Left lobe of liver (tissue), 2 donors: ENCODE measurements around the gene GALNT17. TPM values are rescaled to one million over a fixed set of nuclear protein-coding genes. Genes with fewer than 3 reads are reported as not detected.

Source experiments
- ATAC-seq: fragments of 200-7000 bp; cut with Tn5 transposase; one replicate; pipeline ENCODE4 v1.9.1; 2020; ENCODE audit warnings: mild to moderate bottlenecking, moderate library complexity
- DNase-seq: peaks from one replicate; pipeline ENCODE4 v3.0.0-alpha.2; 2020; ENCODE audit warnings: low spot score
- total RNA-seq: library from RNA; stranded (reverse); gene quantifications from one replicate; pipeline ENCODE4 v1.2.1, GENCODE V29; 2021
- donor health status: DM: no; HTN: no; CAD: no; lungs with moderate emphysema.
- donor health status: DM: no; HTN: yes; CAD: no.

The GALNT17 gene
- total RNA-seq, 1 donor from 2014 or later = 0.18 TPM

DNA sequence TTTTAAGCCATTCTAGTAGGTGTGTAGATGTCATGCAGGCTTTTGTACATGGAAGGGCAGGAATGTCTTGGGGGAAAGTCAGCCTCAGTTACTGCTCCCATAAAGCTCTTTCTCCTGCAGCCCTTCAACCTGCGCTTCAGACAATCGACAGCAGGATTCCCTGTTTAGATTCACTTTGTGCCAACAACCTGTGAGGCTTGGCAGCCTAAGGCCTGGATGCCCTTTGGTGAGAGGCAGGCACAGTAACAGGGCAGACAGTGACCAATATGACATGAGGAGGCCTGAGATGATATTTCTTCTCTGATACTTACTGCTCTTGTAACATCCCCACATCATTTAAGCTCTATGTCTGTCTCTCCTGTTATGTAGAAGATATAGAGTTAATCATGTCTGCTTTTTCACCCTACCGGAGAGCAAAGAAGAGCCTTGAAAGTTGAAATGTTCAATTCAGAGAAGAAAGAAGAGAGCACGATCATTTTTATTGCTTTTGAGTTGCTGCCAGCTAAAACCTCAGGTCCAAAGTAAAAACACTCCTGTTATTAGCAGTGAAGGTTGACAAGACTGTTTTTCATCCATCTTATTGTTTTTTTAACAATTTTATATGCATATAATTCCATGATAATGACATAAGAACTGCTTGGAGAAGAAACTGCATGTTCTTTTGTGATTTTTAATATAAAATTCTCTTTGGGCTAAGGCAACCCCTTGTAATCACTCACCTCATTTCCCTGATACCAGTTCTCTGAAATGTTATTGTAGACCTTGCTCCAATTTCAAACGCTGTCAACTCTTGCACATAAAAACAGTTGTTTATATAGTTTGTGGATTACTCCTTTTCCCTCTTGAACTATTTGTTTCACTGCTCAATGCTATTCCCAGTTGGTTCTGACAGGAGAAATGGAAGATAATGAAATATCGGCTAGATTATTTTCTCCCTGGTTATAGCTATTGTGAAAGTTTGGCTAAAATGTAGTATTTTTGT lies 140.9 kb downstream of the GALNT17 start:
- no peak for ATAC-seq

DNA sequence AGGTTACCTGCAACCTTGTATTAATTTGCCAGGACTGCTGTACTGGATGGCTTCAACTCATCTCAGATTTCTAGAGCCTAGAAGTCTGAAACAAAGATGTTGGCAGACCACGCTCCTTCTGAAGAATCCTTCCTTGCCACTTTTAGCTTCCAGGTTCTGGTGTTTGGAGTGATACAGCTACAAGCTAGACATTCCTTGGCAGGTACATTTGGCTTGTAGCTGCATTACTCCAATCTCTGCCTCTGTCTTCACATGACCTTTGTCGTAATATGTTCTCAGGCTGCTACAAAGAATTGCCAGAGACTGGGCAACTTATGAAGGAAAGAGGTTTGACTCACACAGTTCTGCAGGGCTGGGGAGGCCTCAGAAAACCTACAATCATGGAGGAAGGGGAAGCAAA lies 146.3 kb downstream of the GALNT17 start:
- DNase-seq (no peak), ATAC-seq (no peak)

More for the DNA sequence above, 140.9 kb downstream of the GALNT17 start:
- DNase-seq = no peak

DNA sequence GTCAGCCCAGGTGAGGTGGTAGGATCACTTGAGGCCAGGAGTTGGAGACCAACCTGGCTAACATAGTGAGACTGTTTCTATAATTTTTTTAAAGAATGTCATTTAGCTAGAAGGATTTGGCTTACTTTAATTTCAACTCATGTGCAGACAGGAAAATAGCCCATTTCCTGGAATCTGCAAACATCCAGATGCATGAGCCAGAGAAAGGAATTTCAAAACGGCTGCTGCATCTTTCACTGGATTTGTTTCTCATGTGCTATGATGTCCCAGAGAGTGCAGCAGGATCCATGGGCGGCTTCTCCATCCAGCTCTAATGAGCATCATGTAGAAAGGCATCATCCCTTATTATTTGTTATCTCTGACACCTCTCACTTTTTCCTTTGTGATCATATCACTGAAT lies 149.3 kb downstream of the GALNT17 start:
- ATAC-seq (no peak), DNase-seq (no peak)

DNA sequence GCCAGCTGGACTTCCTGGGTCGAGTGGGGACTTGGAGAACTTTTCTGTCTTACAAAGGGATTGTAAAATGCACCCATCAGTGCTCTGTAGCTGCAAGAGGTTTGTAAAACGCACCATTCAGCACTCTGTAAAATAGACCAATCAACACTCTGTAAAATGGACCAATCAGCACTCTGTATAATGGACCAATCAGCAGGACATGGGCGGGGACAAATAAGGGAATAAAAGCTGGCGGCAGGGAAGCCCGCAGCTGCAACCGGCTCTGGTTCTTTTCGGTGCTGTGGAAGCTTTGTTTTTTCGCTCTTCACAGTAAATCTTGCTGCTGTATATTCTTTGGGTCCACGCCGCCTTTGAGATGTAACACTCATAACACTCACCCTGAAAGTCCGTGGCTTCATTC lies 151.9 kb downstream of the GALNT17 start:
- no peak for ATAC-seq
- DNase-seq = no peak

DNA sequence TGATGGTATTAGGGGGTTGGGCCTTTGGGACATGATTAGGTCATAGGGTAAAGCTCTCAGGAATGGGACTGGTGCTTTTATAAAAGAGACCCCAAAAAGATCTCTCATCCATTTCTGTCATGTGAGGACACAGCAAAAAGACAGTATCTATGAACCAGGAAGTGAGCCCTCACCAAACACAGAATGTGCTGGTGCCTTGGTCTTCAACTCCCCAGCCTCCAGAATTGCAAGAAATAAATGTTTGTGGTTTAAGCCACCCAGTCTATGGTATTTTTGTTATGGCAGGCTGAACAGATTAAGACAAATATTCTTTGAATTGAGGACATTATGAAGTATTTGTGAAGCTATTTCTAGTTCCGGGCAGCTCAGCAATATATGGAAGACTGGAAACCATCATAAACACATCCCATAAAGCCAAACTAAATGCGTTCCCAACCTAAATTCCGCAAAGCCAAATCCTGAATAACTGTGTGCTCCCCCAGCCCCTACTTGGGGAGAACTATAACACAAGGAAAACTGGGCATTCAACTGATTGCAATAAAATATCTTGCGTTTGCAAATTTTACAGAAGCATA lies 153.7 kb downstream of the GALNT17 start:
- no peak for DNase-seq
- ATAC-seq = no peak

DNA sequence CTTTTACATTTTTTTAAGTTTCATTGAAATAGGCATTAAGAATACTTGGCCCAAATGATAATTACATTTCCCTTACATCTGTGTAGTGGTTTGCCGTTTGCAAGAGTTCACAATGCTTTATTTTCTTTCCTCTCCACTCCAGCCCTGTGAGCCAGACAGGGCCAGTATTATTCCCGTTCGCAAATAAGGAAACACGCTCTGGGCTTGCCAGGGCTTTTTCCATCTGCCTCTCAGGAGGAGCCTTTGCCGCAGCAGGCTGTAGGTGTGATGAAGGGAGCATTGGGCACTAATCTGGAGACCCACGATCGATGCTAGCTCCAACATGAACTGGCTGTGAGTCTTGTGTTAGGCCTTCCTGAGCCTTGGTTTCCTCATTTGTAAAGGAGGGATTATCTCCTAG lies 154.4 kb downstream of the GALNT17 start:
- DNase-seq (no peak), ATAC-seq (no peak)

DNA sequence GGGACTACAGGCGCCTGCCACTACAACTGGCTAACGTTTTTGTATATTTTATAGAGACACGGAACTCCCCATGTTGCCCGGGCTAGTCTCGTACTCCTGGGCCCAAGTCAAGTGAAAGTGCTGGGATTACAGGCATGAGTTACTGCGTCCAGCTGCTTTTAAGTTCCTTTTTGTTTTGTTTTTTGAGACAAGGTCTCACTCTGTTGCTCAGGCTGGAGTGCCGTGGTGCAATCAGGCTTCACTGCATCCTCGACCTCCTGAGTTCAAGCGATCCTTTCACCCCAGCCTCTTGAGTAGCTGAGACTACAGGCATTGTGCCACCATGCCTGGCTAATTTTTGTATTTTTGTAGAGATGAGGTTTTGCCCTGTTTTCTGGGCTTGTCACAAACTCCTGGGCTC lies 155.0 kb downstream of the GALNT17 start:
- DNase-seq (no peak), ATAC-seq (no peak)

DNA sequence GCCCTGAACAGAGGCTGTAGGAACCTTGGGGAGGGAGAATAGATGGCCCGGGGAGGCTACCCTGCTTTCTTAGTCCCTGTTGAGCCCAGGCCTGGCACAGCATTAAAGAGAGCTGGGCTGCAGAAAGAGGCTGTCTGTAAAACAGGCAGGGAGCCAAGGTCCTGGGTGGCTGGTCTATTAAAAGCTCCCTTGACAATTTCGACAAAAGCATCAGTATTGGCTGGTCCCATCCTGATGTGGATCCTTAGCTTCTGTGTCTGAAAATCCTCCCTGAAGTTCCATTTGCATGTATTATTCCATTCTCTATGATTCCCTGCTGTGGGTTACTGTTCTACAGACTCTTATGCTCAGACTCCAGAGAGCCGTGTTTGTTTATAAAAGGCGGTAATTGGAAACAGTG lies 158.5 kb downstream of the GALNT17 start:
- no peak for DNase-seq
- no peak for ATAC-seq

DNA sequence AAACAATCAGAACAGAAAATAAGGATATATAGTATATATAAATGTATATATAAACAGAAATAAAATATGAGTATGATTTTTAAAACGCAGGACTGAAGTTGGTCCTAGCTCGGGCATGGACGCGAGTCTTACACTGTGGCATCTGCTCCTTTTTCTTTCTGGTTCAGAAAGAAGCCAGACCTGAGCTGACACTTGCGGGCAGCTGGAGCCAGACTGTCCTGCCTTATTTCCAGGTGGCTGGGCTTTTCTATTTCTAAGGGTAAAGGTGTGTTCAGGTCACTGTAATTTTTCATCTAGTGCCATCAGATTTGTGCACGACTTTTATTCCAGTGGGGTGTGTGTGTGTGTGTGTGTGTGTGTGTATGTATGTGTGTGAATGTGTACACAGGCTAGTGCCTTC lies 166.4 kb downstream of the GALNT17 start:
- ATAC-seq = no peak
- DNase-seq = no peak

DNA sequence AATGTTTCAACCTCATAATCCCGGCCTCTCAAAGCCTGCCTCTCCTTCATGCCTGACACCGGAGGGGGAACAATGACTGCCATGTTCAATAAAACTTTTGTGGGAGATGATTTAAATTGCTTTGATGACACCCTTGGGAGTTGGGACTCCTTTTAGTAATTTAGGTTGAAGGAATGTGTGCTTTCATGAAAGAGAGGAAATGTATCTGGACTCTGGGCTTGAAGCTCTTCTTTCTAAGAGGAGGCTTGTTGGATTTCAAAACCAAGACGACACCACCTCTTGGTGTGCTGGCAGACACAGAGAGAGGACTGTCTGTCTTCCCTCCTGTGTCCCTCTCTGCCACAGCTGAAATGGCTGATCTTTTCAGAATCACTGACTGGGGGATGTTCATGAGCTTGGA lies 168.1 kb downstream of the GALNT17 start:
- no peak for DNase-seq
- ATAC-seq = no peak

DNA sequence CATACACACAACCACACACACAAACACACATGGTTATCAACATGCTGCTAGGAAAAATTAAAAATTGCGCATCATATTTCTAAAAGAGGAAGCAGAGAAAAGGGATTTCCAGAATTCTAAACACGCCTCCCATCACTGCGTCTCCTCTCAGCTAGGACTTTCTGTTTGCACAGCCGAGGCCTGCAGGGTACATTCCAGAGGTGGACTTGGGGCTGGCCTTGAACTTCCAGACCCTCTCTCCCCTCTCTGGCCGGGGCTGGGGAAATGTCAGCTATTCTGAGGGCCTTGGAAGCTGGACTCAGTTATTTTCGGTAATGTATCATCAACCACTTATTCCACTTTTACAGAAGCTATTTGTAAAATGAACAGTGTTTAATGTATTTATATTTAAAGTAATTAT lies 168.7 kb downstream of the GALNT17 start:
- ATAC-seq = no peak
- no peak for DNase-seq

DNA sequence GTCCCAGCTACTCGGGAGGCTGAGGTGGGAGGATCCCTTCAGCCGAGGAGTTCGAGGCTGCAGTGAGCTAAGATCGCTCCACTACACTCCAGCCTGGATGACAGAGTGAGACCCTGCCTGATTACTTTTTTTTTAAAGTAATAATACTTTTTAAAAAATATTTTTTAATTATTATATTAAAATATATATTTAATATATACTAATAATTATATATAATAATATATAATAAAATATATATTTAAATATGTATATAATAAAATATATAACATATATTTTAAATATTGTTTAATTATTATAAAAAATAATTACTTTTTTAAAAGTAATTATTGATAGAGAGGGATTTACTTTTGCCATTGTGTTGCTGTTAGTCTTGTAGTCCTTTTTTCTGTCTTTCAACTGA lies 169.2 kb downstream of the GALNT17 start:
- ATAC-seq = no peak
- no peak for DNase-seq

DNA sequence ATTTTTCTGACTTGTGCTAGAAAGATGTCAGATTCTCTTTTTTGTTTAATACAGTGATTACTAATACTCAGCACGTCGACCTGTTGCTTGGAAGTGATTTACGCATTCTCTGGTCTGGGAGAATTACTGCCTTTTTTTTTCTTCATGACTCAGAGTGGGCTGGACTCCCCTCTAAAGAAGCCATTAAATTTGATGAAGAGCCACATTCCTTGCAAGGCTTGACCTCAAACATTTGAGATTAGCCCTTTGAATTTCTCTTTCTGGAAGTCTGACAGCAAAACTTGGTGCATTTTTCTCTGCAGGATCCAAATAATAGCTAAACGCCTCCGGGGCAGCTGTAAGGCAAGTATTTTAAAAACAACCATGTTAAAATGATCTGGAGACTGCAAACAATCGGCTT lies 171.6 kb downstream of the GALNT17 start:
- DNase-seq = no peak
- no peak for ATAC-seq

DNA sequence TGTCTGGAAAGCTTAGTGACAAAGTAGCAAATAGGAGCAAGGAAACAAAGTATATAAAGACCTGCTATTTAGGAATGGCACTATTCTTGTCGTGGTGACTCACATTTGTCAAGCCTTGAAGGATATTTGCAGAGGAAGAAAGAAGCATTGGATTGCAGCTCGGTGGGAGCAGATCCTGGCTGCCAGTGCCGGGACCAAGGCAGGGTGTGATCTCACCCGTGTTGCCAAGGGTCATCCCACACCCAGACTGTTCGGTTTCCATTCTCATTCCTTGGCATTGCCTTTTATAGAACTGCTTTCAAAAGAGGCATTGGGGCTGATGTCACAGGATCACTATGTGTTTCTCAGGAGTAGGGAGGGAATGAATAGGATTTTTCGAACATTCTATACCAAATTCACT lies 176.2 kb downstream of the GALNT17 start:
- ATAC-seq = no peak
- no peak for DNase-seq

DNA sequence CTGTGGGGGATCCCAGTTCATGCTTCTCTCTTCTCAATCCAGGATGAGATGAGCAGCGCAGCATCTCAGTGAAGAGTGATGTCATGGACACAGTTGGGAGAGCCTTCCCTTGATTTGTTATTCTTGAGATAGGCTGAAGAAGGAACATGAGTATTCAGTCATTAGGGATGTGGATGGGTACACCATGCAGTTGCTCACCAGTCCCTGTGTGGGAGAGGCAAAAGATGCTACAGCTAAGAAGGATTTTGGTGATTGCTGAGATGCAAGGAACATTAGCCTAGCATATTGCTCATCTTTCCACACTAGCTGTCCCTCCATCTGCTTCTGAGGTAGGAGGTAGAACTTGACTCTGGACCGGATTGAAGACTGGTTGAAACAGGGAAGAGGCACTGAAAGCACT lies 179.6 kb downstream of the GALNT17 start:
- DNase-seq (no peak), ATAC-seq (no peak)

DNA sequence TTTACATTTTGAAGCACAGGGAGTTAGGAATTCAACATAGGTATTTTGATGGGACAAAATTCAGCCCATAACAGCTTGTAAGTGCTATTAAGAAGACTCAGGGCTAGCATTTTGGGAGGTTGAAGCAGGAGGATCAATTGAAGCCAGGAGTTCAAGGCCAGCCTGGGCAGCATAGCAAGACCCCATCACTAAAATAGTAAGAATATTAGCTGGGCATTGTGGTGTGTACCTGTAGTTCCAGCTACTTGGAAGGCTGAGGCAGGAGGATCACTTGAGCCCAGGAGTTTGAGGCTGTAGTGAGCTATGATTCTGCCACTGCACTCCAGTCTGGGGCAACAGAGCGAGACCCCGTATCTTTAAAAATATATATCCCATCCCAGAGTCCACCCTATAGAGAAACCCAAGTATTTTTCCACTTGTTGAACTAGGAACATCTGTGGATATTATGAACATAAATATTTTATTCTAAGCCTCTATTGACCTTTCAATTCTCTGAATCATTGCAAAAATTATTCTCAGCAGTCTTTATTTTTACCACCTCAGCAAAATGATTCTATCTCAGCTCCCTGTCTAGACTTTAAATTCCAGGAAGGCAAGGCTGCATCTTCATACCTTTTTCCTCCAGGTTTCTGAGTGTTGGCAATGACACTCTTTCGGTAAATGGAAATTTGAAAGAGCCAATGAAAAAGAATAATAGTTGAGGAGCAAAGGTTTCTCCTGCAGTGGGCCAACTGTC lies 181.0 kb downstream of the GALNT17 start:
- DNase-seq (no peak), ATAC-seq (no peak)

DNA sequence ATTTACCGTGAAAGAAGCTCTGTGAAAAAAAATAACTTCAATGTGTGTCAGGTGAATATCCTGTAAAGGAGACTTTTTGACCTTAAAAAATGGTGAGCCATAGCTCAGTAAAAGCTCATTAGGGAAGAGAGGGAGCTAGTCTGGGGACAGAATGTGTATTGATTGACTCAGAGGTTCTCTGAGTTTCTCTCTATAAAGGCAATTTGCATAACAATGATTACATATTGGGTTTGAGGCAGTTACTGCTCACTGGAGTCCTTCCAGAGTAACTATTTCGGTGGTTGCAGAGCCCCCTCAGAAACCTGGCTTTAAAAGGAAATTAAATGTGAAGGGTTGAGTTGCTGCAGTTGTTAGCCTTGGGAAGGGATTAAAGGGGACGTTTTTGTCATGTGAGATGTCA lies 181.6 kb downstream of the GALNT17 start:
- ATAC-seq (no peak), DNase-seq (no peak)

DNA sequence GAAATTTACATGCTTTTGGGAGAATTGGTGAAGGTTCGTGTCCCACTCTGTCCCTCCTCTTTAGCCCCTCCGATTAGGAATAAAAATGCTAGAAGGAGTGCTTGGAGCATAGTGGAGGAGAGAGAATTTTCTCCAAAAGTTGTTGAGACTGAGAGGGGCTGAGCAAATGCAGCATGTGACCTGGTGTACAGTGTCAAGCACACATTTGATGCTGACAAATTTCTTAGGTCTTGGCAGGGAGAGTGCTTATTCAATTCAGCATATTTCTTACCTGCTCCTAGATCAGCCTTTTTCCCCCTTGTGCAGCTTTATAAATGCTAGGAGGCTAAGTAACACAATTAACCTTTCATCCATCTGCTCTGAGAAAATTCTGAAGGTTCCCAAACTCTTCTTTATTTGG lies 189.0 kb downstream of the GALNT17 start:
- DNase-seq (no peak), ATAC-seq (no peak)

DNA sequence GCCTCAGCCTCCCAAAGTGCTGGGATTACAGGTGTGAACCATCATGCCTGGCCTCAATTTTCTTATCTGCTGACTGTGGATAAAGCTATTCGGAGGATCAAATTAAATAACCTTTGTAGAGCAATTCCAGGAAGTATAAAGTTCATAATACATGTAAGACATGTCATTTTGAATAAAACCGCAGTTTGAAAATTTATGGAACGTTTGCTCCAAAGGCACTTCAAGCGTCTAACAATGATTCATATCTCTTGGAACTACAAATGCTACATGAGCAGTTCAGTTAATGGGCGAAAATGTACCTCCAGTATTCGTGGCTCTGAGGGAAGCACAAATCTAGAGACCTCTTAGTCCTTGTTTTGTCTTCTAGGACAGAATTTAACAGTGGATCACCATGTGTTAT lies 190.3 kb downstream of the GALNT17 start:
- DNase-seq (no peak), ATAC-seq (no peak)

DNA sequence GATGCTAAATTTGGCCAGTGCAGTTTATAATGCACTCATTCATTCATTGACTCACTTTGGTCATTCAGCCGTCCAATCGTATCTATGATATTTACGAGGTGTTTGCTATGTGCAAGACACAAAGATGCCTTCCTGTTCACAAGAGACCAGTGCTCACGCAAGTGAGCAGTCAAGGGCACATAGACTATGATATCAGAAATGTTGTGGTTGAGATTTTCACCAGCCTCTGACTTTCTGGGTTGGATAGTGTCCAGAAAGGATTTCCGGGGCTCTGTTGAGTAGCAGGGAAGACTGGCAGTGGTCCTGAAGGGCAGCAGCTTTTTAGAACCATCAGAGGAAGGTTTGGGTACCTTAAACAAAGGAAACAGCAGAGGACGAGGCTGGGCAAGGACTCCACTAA lies 191.8 kb downstream of the GALNT17 start:
- ATAC-seq (no peak), DNase-seq (no peak)

DNA sequence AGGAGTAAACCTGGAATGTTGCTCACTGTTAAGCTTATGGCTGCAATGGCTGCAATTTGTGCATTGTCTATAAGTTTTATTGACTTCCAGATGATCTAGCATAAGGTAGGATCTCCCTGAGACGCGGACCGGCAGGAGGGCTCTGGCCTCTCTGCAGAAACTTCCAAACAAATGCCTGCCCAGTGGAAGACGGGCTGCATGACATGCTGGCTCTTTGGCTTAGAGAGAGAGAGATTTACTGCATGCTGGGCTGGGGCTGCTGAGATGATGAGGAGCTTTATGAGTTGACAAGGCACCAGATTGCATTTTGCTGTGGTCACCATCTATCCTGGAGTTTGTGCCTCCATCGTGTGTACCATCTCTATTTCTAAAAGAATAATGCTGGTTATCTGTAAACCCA lies 193.2 kb downstream of the GALNT17 start:
- ATAC-seq = no peak
- no peak for DNase-seq

DNA sequence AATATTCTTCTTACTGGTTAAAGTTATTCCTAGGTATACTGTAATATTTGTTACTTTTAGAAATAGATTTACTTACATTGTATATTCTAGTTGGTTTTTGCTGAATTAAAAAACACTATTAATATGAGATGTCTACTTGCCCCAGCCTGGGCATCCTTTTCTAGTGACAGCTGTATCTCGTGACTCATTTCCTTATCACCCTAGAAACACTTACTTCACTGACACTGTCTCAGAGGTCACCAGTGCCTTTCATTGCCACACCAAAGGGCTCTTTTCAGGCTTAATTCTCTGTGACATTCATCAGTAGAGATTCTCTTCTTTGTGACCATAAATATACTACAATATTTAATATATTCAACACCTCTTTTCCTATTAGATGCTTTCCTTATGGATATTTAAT lies 194.7 kb downstream of the GALNT17 start:
- no peak for DNase-seq
- ATAC-seq = no peak
